ES-I3 (cell line): Measurements from ENCODE around the gene ZNF277.

Source experiments
- H3K36me3 ChIP-seq: 2 replicates; pipeline ENCODE4 v1.6.1; 2013; ENCODE audit warnings: mild to moderate bottlenecking, low read length, control low read depth, moderate library complexity; ENCODE audit not compliant: insufficient read depth
- H3K4me1 ChIP-seq: 2 replicates; pipeline ENCODE4 v1.6.1; 2013; ENCODE audit warnings: mild to moderate bottlenecking, control low read depth, low read length; ENCODE audit not compliant: insufficient read depth
- H3K9ac ChIP-seq: 2 replicates; pipeline ENCODE4 v1.6.1; 2013; ENCODE audit warnings: low read depth, mild to moderate bottlenecking, low read length, moderate library complexity
- H3K9me3 ChIP-seq: 2 replicates; pipeline ENCODE4 v1.6.1; 2013; ENCODE audit warnings: mild to moderate bottlenecking, low read length, moderate library complexity; ENCODE audit not compliant: control insufficient read depth, insufficient read depth

ZNF277 gene

DNA sequence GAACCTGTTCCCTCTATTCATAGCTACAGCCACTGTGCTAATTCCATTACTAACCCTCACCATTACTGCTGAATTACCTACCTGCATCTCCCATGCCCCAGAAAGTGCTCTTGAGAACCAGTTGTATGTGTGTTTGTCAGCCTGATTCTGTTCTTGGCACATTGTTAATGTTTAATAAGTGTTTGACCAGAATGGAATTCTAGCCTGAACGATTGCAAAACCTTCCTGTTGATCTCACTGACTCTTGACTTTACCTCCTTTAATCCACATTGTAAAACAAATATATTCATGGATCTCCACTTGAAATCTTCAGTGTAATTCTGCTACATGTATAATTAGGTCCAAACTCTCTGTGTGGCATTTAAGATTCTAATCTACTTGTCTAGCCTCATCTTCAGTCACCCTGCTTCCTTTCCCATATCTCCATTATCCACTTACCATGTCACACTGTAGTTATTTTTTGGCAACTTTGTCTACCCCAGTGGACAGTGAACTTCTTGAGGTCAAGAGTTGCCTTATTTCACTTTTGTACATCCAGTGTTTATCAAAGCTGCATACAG, 4.9 kb downstream of the ZNF277 start:
- no peaks in the 10 kb centered on the region for H3K36me3 ChIP-seq
- H3K9ac ChIP-seq: no peak overlapping the region
- H3K4me1 ChIP-seq: peaks cover 10% of the 10 kb centered on the region; the same call in 1 of the 2 replicates
- H3K9me3 ChIP-seq: no peaks in the 10 kb centered on the region

GRCh38 chr7:112212571-112212970, 6.1 kb downstream of the ZNF277 start:
- no peak overlapping the region for H3K9ac ChIP-seq
- no peaks in the 10 kb centered on the region for H3K9me3 ChIP-seq
- no peaks in the 10 kb centered on the region for H3K36me3 ChIP-seq
- peaks cover 10% of the 10 kb centered on the region; the same call in 1 of the 2 replicates for H3K4me1 ChIP-seq

DNA sequence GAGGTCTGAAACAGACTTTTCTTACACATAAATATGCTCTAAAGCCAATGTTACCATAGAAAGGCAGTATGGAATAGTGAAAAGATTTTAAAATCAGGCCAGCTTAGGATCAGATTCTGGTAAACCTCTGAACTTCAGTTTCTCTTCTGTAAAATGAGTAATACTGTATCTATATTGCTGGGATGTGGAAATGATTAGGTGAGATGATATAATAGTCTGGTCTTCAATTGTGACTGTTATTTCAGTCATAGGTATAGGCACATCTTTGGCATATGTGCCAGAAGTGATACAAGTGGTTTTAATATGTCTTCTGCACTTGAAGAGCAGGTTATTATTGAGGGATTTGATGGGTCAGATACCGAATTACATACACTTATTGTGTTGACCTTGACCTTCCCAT, 7.2 kb downstream of the ZNF277 start:
- Histone ChIP-seq H3K4me1 (peaks cover 10% of the 10 kb centered on the region; the same call in 1 of the 2 replicates), H3K36me3 (no peaks in the 10 kb centered on the region), H3K9ac (no peak overlapping the region), H3K9me3 (no peaks in the 10 kb centered on the region)

- H3K36me3 ChIP-seq: no peaks in the 10 kb centered on the region
- no peak overlapping the region for H3K9ac ChIP-seq
- H3K9me3 ChIP-seq: no peaks in the 10 kb centered on the region
- H3K4me1 ChIP-seq: peaks cover 10% of the 10 kb centered on the region; the same call in 1 of the 2 replicates
Measured at GRCh38 chr7:112214268-112214667, 7.8 kb downstream of the ZNF277 start.

GRCh38 chr7:112214883-112215282, 8.4 kb downstream of the ZNF277 start:
- peaks cover 10% of the 10 kb centered on the region; the same call in 1 of the 2 replicates for H3K4me1 ChIP-seq
- H3K36me3 ChIP-seq: no peaks in the 10 kb centered on the region
- no peak overlapping the region for H3K9ac ChIP-seq
- H3K9me3 ChIP-seq: no peaks in the 10 kb centered on the region

DNA sequence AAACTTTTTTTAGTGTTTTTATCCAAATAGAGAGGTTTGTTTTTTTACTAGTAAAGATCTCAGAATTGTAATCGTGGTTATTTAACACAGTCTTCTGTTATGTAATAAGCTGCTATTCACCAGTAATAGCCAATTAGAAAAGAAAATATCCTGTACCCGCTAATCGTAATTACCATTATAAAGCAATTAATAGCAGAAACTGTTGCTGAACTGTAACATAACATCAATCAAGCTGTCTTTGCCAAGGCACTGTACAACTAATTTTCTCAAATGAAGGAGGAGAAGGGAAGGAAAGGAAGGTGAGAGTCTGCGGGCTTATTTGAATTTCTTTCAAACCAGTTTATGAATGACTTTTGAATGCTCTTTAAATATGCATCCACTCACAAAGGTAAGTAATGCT, 9.3 kb downstream of the ZNF277 start:
- Histone ChIP-seq H3K4me1 (peaks cover 10% of the 10 kb centered on the region; the same call in 1 of the 2 replicates), H3K9ac (no peak overlapping the region), H3K36me3 (no peaks in the 10 kb centered on the region), H3K9me3 (no peaks in the 10 kb centered on the region)

DNA sequence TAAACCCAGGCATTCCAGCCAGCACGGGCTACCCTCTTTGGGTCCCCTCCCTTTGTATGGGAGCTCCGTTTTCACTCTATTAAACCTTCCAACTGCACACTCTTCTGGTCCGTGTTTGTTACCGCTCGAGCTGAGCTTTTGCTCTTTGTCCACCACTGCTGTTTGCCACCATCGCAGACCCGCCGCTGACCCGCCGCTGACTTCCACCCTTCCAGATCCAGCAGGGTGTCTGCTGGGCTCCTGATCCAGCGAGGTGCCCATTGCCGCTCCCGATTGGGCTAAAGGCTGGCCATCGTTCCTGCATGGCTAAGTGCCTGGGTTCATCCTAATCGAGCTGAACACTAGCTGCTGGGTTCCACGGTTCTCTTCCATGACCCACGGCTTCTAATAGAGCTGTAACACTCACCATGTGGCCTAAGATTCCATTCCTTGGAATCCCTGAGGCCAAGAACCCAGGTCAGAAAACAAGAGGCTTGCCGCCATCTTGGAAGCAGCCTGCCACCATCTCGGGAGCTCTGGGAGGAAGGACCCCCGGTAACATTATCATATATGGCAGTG, 14.5 kb downstream of the ZNF277 start:
- H3K9me3 ChIP-seq: no peaks in the 10 kb centered on the region

GRCh38 chr7:112223310-112223709, 16.8 kb downstream of the ZNF277 start:
- Histone ChIP-seq H3K9ac (no peak overlapping the region), H3K36me3 (no peaks in the 10 kb centered on the region), H3K9me3 (no peaks in the 10 kb centered on the region), H3K4me1 (peaks cover 4% of the 10 kb centered on the region; the same call in 1 of the 2 replicates)

More for the DNA sequence above, 14.5 kb downstream of the ZNF277 start:
- H3K9ac ChIP-seq: no peak overlapping the region
- H3K4me1 ChIP-seq: peaks cover 1% of the 10 kb centered on the region; the same call in 1 of the 2 replicates
- no peaks in the 10 kb centered on the region for H3K36me3 ChIP-seq

DNA sequence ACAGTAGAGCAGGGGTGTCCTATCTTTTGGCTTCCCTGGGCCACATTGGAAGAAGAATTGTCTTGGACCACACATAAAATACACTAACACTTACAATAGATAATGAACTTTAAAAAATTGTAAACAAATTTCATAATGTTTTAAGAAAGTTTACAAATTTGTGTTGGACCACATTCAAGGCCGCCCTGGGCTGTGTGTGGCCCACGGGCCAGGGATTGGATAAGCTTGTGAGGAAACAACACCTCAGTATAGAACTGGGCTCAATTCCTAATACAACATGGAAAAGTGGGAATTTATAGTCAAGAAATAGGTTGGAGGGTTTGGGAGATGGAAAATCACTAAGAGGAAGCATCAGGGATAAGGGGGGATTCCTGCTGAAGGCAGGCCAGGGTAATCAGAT, 17.7 kb downstream of the ZNF277 start:
- Histone ChIP-seq H3K9ac (no peak overlapping the region), H3K9me3 (no peaks in the 10 kb centered on the region), H3K36me3 (no peaks in the 10 kb centered on the region), H3K4me1 (peaks cover 4% of the 10 kb centered on the region; the same call in 1 of the 2 replicates)

- Histone ChIP-seq H3K9me3 (no peaks in the 10 kb centered on the region), H3K36me3 (no peaks in the 10 kb centered on the region), H3K4me1 (peaks cover 4% of the 10 kb centered on the region; the same call in 1 of the 2 replicates), H3K9ac (no peak overlapping the region)
Measured at GRCh38 chr7:112225006-112225405, 18.5 kb downstream of the ZNF277 start.

- Histone ChIP-seq H3K9ac (no peak overlapping the region), H3K36me3 (no peaks in the 10 kb centered on the region), H3K4me1 (peaks cover 4% of the 10 kb centered on the region; the same call in 1 of the 2 replicates), H3K9me3 (no peaks in the 10 kb centered on the region)
Measured at GRCh38 chr7:112226701-112227276, 20.3 kb downstream of the ZNF277 start.

DNA sequence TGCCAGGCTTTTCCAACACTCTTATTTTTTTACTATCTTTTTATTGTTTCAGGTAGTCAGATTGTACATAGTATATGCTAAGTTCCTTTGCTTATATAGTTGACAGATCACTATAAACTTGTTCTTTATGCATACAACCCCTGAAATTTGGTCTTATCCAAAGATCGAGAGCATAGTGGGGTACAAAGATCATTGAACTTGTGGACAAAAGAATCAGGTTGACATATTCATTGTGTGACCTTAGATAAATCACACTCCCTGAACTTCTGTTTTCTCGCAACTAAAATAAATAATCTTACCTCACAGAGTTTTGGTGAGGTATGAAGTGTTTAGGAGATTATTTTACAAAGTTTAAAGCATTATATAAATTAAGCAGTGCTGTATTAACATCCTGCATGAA, 22.1 kb downstream of the ZNF277 start:
- Histone ChIP-seq H3K9ac (no peak overlapping the region), H3K4me1 (peaks cover 4% of the 10 kb centered on the region; the same call in 1 of the 2 replicates), H3K9me3 (no peaks in the 10 kb centered on the region), H3K36me3 (no peaks in the 10 kb centered on the region)

GRCh38 chr7:112232212-112232978, 25.9 kb downstream of the ZNF277 start:
- Histone ChIP-seq H3K9ac (no peak overlapping the region), H3K4me1 (no peaks in the 10 kb centered on the region), H3K9me3 (no peaks in the 10 kb centered on the region), H3K36me3 (no peaks in the 10 kb centered on the region)

- Histone ChIP-seq H3K9me3 (no peaks in the 10 kb centered on the region), H3K9ac (no peak overlapping the region), H3K36me3 (no peaks in the 10 kb centered on the region), H3K4me1 (no peaks in the 10 kb centered on the region)
Measured at GRCh38 chr7:112233048-112233697, 26.7 kb downstream of the ZNF277 start.
